HepG2 (cell line): ENCODE results near the gene ADGRB3. TPM values are rescaled to one million over a fixed set of nuclear protein-coding genes. Genes with fewer than 3 reads are reported as not detected.
A peak's percentile ranks its signal among the peaks of the same experiment; 100 is the strongest.
"Not testable (repeated sequence)": the region's sequence is repeated elsewhere in the genome, so short reads cannot be mapped to it uniquely, and the experiment has no call there.

ENCODE experiments used
- ATAC-seq: fragments of 200-7000 bp; cut with Tn5 transposase; 3 replicates; pipeline ENCODE4 v1.9.1; 2020; ENCODE audit warnings: mild to moderate bottlenecking, moderate library complexity
- BruUV-seq: library from RNA; stranded (reverse); fragments of 400-500 nt; replicated peaks from 2 replicates; lab custom pipeline; 2021; lab: Mats Ljungman, UMichigan
- CTCF ChIA-PET: fragments of 300-600 bp; formaldehyde crosslinking; extraction: SDS; loops from one replicate; lab custom pipeline; 2021; ENCODE audit warnings: low total read pairs, inconsistent platforms, low intra/inter-chr PET ratio; lab: Yijun Ruan, JAX
- POLR2A ChIA-PET: fragments of 350-600 bp; sonication (Branson Sonifier 250); formaldehyde crosslinking; loops from one replicate; lab custom pipeline; 2020; ENCODE audit warnings: antibody characterized with exemption, inconsistent platforms; lab: Yijun Ruan, JAX
- DNase-seq: peaks from one replicate; pipeline ENCODE4 v3.0.0-alpha.2; 2015; ENCODE audit warnings: low spot score
- FAIRE-seq: peaks from 3 replicates; lab custom pipeline; 2011; peaks lifted over from hg19 to GRCh38; lab: Jason Lieb, UNC
- H2AFZ ChIP-seq: one replicate; pipeline ENCODE4 v1.6.1; 2011; ENCODE audit warnings: low read length, inconsistent platforms
- H3K27ac ChIP-seq: fragments of 300-600 bp; 3 replicates; pipeline ENCODE4 v1.8.0; 2011; ENCODE audit warnings: mixed run types, mild to moderate bottlenecking, mixed read lengths, low read length, inconsistent platforms; ENCODE audit not compliant: insufficient read depth; ENCODE audit errors: extremely low read length
- H3K27me3 ChIP-seq, 2 experiments: fragments of 200-600 bp in 1 of 2; 2 replicates in 1 of 2; 3 replicates in 1 of 2; pipeline versions ENCODE4 v1.6.0 to v1.8.0; 2011; ENCODE audit warnings: low read length in 2 of 2, mild to moderate bottlenecking in 2 of 2, moderate library complexity in 2 of 2, inconsistent platforms in 1 of 2; ENCODE audit not compliant: insufficient read depth in 2 of 2, control insufficient read depth in 1 of 2
- H3K36me3 ChIP-seq, 2 experiments: fragments of 200-600 bp in 1 of 2; replicated peaks in 1 of 2; 2 replicates in 1 of 2; 3 replicates in 1 of 2; pipeline versions ENCODE4 v1.5.1 to v1.8.0; 2011; ENCODE audit warnings: low read length in 2 of 2, inconsistent platforms in 1 of 2; ENCODE audit not compliant: insufficient read depth in 2 of 2, control insufficient read depth in 1 of 2
- H3K4me1 ChIP-seq: 2 replicates; pipeline ENCODE4 v1.5.1; 2012; ENCODE audit warnings: low read length, inconsistent platforms; ENCODE audit not compliant: insufficient read depth
- H3K4me2 ChIP-seq: 2 replicates; pipeline ENCODE4 v1.6.0; 2011; ENCODE audit warnings: low read depth, low read length, inconsistent platforms
- H3K4me3 ChIP-seq, 3 experiments: fragments of 200-600 bp in 1 of 3; sonication (generic), shearing (Covaris generic) in 1 of 3; replicated peaks in 1 of 3; 2 replicates each; pipeline ENCODE4 v1.5.1; 2011 to 2016; ENCODE audit warnings: low read length in 3 of 3, inconsistent platforms in 2 of 3, low read depth in 2 of 3, mild to moderate bottlenecking in 2 of 3, control low read depth in 1 of 3, mixed read lengths in 1 of 3; ENCODE audit not compliant: insufficient read depth in 1 of 3
- H3K79me2 ChIP-seq: one replicate; pipeline ENCODE4 v1.6.1; 2011; ENCODE audit warnings: low read length, inconsistent platforms; ENCODE audit not compliant: insufficient read depth
- H3K9ac ChIP-seq: 2 replicates; pipeline ENCODE4 v1.6.0; 2011; ENCODE audit warnings: mild to moderate bottlenecking, low read depth, low read length, inconsistent platforms; ENCODE audit not compliant: insufficient read depth
- H3K9me3 ChIP-seq: 2 replicates; pipeline ENCODE4 v1.5.1; 2012; ENCODE audit warnings: mild to moderate bottlenecking, low read length
- H4K20me1 ChIP-seq: 2 replicates; pipeline ENCODE4 v1.6.0; 2011; ENCODE audit warnings: inconsistent platforms, mild to moderate bottlenecking, low read length, moderate library complexity; ENCODE audit not compliant: insufficient read depth
- ATF7 ChIP-seq, 2 experiments: fragments of 450-650 bp in 1 of 2; sonication (generic) in 1 of 2; formaldehyde crosslinking in 1 of 2; IDR thresholded peaks; 2 replicates each; pipeline versions ENCODE4 v1.4.0 to v1.6.1; 2016 to 2020; ENCODE audit warnings: antibody characterized with exemption in 1 of 2, mild to moderate bottlenecking in 1 of 2, missing genetic modification reagents in 1 of 2
- TMF1 ChIP-seq: sonication (generic); formaldehyde crosslinking; IDR thresholded peaks from 2 replicates; pipeline ENCODE4 v1.8.1; 2022; ENCODE audit warnings: low read depth, missing genetic modification reagents
- WGBS: methylation state at CpG from one replicate; pipeline ENCODE4 v1.1.6; 2017; ENCODE audit warnings: low lambda C conversion rate; 5-methylcytosine and 5-hydroxymethylcytosine counted together
- in situ Hi-C: cut with HindIII; loops from 2 replicates; pipeline ENCODE4 v1.10.0; 2017; ENCODE audit warnings: low pct_unique_long_range_greater_than_20kb; ENCODE audit not compliant: extremely low pct_ligation_motif_present
- intact Hi-C: fragments of 100-400 bp; cut with micrococcal nuclease; formaldehyde crosslinking; loops from one replicate; pipeline ENCODE4 v1.10.0; 2022; ENCODE audit not compliant: unreplicated experiment
- polyA plus RNA-seq, 8 experiments: library from polyadenylated mRNA; depleted of rRNA in 3 of 8; stranded (reverse) in 7 of 8; unstranded in 1 of 8; fragments of >200 nt; fragmentation: Illumina TruSeq in 4 of 8; extraction: Trizol in 4 of 8; gene quantifications; 2 replicates each; pipeline versions ENCODE4 v1.2.1 to v1.2.3, GENCODE V29; 2011 to 2016; ENCODE audit warnings: low read depth in 4 of 8, missing spikeins in 1 of 8, mixed read lengths in 1 of 8; ENCODE audit not compliant: insufficient read depth in 1 of 8
- total RNA-seq, 5 experiments: library from RNA; depleted of rRNA; stranded (reverse); fragments of >200 nt; fragmentation: Illumina TruSeq; extraction: Trizol; gene quantifications; 2 replicates each; pipeline ENCODE4 v1.2.3, GENCODE V29; 2016; ENCODE audit warnings: low read depth in 1 of 5

The ADGRB3 gene
- total and polyA plus RNA-seq, 2 of the 13 experiments (the other 11 are each of a cell fraction or from before 2014, with no cell fraction given) = not detected

- ATAC-seq, CTCF ChIA-PET, H3K4me1 ChIP-seq, H3K79me2 ChIP-seq, in situ Hi-C loops, H3K9me3 ChIP-seq, BruUV-seq, H2AFZ ChIP-seq, H3K4me3 ChIP-seq, H3K27ac ChIP-seq, FAIRE-seq, H4K20me1 ChIP-seq, H3K4me2 ChIP-seq, H3K9ac ChIP-seq, DNase-seq, H3K27me3 ChIP-seq, POLR2A ChIA-PET, H3K36me3 ChIP-seq, intact Hi-C loops: not testable (repeated sequence)
- 6% methylated on average over 6 of the region's 6 CpGs for WGBS
Observed at GRCh38 chr6:68790128-68790527, 155.0 kb downstream of the ADGRB3 start.

DNA sequence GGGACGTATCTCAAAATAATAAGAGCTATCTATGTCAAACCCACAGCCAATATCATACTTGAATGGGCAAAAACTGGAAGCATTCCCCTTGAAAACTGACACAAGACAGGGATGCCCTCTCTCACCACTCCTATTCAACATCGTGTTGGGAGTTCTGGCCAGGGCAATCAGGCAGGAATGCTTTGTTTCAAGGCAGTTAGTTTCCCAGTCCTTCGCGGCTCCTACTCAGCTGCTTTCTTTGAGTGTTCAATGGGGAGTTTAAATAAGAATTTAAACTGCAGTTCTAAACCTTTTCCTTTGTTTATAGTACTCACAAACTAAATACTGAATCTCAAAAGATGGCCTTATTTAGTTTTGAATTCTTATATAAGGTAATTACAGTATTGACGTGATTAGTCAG lies 179.9 kb downstream of the ADGRB3 start:
- H3K4me1 ChIP-seq, FAIRE-seq, POLR2A ChIA-PET, H3K9me3 ChIP-seq, BruUV-seq, H3K4me2 ChIP-seq, ATAC-seq, H3K36me3 ChIP-seq, DNase-seq, CTCF ChIA-PET, H3K27ac ChIP-seq, in situ Hi-C loops, H3K79me2 ChIP-seq, H4K20me1 ChIP-seq, H3K27me3 ChIP-seq, H3K4me3 ChIP-seq, intact Hi-C loops, H2AFZ ChIP-seq, H3K9ac ChIP-seq: not testable (repeated sequence)
- 21% methylated on average over 5 of the region's 5 CpGs for WGBS

GRCh38 chr6:68826501-68826900 lies 191.4 kb downstream of the ADGRB3 start:
- FAIRE-seq = no peak
- no peaks in the 10 kb centered on the region for H3K9me3 ChIP-seq
- no peaks in the 10 kb centered on the region for H3K79me2 ChIP-seq
- no peak overlapping the region for H3K4me3 ChIP-seq
- CTCF ChIA-PET = no interaction called here
- BruUV-seq = no TSS peak
- no peak overlapping the region for H3K27ac ChIP-seq
- H3K27me3 ChIP-seq = no peaks in the 10 kb centered on the region
- H3K4me2 ChIP-seq = no peak overlapping the region
- in situ Hi-C loops = no loop called here
- POLR2A ChIA-PET = no interaction called here
- TF ChIP-seq TMF1 (CRISPR knock-in tag) (no peak), ATF7 (IDR thresholded peaks at IDR 0.05) (peak; percentile 4; the same call in 1 of the 2 replicates), ATF7 (CRISPR knock-in tag; IDR thresholded peaks at IDR 0.05) (no peak)
- TF ChIP-seq, all 625 proteins: peak for 1
- no peak for ATAC-seq
- Histone ChIP-seq H3K9ac (no peak overlapping the region), H4K20me1 (no peaks in the 10 kb centered on the region), H3K4me1 (no peaks in the 10 kb centered on the region), H3K36me3 (no peaks in the 10 kb centered on the region), H2AFZ (no peak overlapping the region)
- no peak for DNase-seq
- intact Hi-C loops = no loop called here
